ENCODE results near the gene ERO1B.

ERO1B gene

DNA sequence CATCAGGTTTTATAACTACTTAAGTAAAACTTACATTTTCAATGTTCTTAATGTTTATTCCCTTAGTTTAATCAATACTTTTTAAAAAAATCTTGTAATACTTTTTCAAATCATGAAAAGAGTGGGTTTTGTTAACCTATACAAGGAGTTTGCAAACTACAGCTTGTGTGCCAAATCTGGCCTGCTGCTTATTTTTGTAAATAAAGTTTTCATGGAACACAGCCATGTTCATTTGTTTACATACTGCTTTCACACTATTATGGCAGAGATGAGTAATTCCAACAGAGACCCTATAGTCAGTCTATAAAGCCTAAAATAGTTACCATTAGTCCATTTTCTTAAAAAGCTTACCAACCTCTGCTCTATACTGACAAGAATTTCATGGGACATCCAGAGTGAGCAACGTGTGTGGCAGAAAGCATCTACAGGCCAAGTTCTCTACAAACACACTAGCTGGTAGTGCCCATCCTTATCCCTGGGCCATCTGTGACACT lies 42.6 kb downstream of the ERO1B start:
- H3K14ac ChIP-seq (ENCODE audit: low read length) = no peak overlapping the region
- H3K23ac ChIP-seq (ENCODE audit: low read length) = no peak overlapping the region
- H3K18ac ChIP-seq (ENCODE audit: low read length) = no peak overlapping the region
- no peak overlapping the region for H3K4ac ChIP-seq (ENCODE audit: low read depth, low read length)
- no peaks in the 10 kb centered on the region for H3K4me1 ChIP-seq (ENCODE audit: control insufficient read depth in 1 of 2, insufficient read depth in 2 of 2, low read length in 2 of 2)
- H3K27ac ChIP-seq (ENCODE audit: low read depth, low read length) = no peak overlapping the region
- H3K9ac ChIP-seq (ENCODE audit: low read length) = no peak overlapping the region
- no peak overlapping the region for H2AK5ac ChIP-seq (ENCODE audit: low read length)
- H3K27me3 ChIP-seq (ENCODE audit: insufficient read depth, low read length) = no peaks in the 10 kb centered on the region
- no peak overlapping the region for H3K4me2 ChIP-seq (ENCODE audit: low read length)
- H3K4me3 ChIP-seq (ENCODE audit: low read depth, low read length) = no peak overlapping the region
- no peak overlapping the region for H4K91ac ChIP-seq (ENCODE audit: low read depth, low read length)
- H3K79me1 ChIP-seq (ENCODE audit: low read length) = no peaks in the 10 kb centered on the region
- WGBS (ENCODE audit: extremely low coverage, insufficient coverage, insufficient read length) = no CpG with 5 or more reads among the region's 1 CpG
- H2AFZ ChIP-seq (ENCODE audit: insufficient read depth, low read length, poor library complexity) = no peak overlapping the region
- H2BK12ac ChIP-seq (ENCODE audit: low read length) = no peak overlapping the region
- no peaks in the 10 kb centered on the region for H3K9me3 ChIP-seq (ENCODE audit: insufficient read depth, low read depth, low read length)
- no peak overlapping the region for H4K12ac ChIP-seq (ENCODE audit: low read depth, low read length)
- no peak overlapping the region for H2BK120ac ChIP-seq (ENCODE audit: insufficient read depth, low read length, poor library complexity)
- no peak overlapping the region for H4K8ac ChIP-seq (ENCODE audit: low read depth, low read length)
- H2BK5ac ChIP-seq (ENCODE audit: low read depth, low read length, poor library complexity) = no peak overlapping the region
- no peaks in the 10 kb centered on the region for H3K79me2 ChIP-seq (ENCODE audit: control insufficient read depth, insufficient read depth, low read length, poor library complexity)
- no peaks in the 10 kb centered on the region for H3K36me3 ChIP-seq (ENCODE audit: control insufficient read depth in 1 of 2, insufficient read depth in 2 of 2, low read length in 2 of 2)
- DNase-seq = no peak

DNA sequence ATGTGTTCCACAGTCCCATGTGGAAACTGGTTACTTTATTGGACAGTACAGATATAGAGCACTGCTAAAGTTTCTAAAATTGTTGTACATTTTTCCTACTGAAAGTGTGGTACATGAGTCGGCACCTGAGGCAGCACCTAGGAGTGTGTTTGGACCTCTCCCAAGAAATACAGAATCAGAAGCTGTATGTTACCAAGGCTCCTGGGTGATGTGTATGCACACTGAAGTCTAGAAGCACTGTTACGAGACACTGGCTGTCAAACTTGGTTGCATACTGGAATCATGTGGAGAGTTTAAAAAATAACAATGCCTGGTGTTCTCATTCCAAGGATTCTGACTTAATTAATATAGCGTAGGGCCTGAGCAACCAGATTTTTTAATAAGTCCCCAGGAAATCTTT lies 46.6 kb downstream of the ERO1B start:
- no peak overlapping the region for H3K23ac ChIP-seq (ENCODE audit: low read length)
- H3K27me3 ChIP-seq (ENCODE audit: insufficient read depth, low read length) = no peaks in the 10 kb centered on the region
- no peak overlapping the region for H3K4me3 ChIP-seq (ENCODE audit: low read depth, low read length)
- no peak overlapping the region for H2BK120ac ChIP-seq (ENCODE audit: insufficient read depth, low read length, poor library complexity)
- H2BK5ac ChIP-seq (ENCODE audit: low read depth, low read length, poor library complexity) = no peak overlapping the region
- no peak overlapping the region for H3K4ac ChIP-seq (ENCODE audit: low read depth, low read length)
- H3K79me1 ChIP-seq (ENCODE audit: low read length) = no peaks in the 10 kb centered on the region
- no peak overlapping the region for H3K18ac ChIP-seq (ENCODE audit: low read length)
- no peaks in the 10 kb centered on the region for H3K36me3 ChIP-seq (ENCODE audit: control insufficient read depth in 1 of 2, insufficient read depth in 2 of 2, low read length in 2 of 2)
- no peak overlapping the region for H3K4me2 ChIP-seq (ENCODE audit: low read length)
- no peak overlapping the region for H4K12ac ChIP-seq (ENCODE audit: low read depth, low read length)
- H2AFZ ChIP-seq (ENCODE audit: insufficient read depth, low read length, poor library complexity) = no peak overlapping the region
- no peaks in the 10 kb centered on the region for H3K4me1 ChIP-seq (ENCODE audit: control insufficient read depth in 1 of 2, insufficient read depth in 2 of 2, low read length in 2 of 2)
- no peak overlapping the region for H2AK5ac ChIP-seq (ENCODE audit: low read length)
- no CpG with 5 or more reads among the region's 3 CpGs for WGBS (ENCODE audit: extremely low coverage, insufficient coverage, insufficient read length)
- no peak overlapping the region for H3K9ac ChIP-seq (ENCODE audit: low read length)
- no peak overlapping the region for H4K8ac ChIP-seq (ENCODE audit: low read depth, low read length)
- H3K79me2 ChIP-seq (ENCODE audit: control insufficient read depth, insufficient read depth, low read length, poor library complexity) = no peaks in the 10 kb centered on the region
- H2BK12ac ChIP-seq (ENCODE audit: low read length) = no peak overlapping the region
- H3K14ac ChIP-seq (ENCODE audit: low read length) = no peak overlapping the region
- H3K27ac ChIP-seq (ENCODE audit: low read depth, low read length) = no peak overlapping the region
- no peak for DNase-seq
- H3K9me3 ChIP-seq (ENCODE audit: insufficient read depth, low read depth, low read length) = no peaks in the 10 kb centered on the region
- H4K91ac ChIP-seq (ENCODE audit: low read depth, low read length) = no peak overlapping the region

DNA sequence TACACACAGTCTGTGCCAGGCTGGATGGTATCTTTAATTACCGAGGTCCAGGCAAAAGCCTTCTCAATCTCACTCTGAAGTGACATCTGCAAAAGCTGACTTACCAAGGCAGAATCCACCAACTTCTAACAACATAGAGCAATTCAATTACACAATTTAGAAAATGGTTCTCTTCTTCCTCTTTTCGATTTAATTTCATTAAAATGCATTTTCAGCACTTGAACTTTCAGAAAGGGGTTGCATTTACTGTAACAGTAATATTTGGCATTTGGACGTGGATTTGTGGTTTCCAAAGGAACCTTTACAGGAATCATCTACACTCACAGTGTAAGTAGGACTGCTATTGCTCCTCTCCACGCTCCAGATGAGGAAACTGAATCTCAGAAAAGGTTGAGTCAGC lies 53.3 kb downstream of the ERO1B start:
- H2AK5ac ChIP-seq (ENCODE audit: low read length) = no peak overlapping the region
- H4K91ac ChIP-seq (ENCODE audit: low read depth, low read length) = no peak overlapping the region
- H2BK5ac ChIP-seq (ENCODE audit: low read depth, low read length, poor library complexity) = no peak overlapping the region
- no peak overlapping the region for H3K4ac ChIP-seq (ENCODE audit: low read depth, low read length)
- no CpG with 5 or more reads among the region's 4 CpGs for WGBS (ENCODE audit: extremely low coverage, insufficient coverage, insufficient read length)
- H3K27ac ChIP-seq (ENCODE audit: low read depth, low read length) = no peak overlapping the region
- no peak overlapping the region for H2BK120ac ChIP-seq (ENCODE audit: insufficient read depth, low read length, poor library complexity)
- H4K12ac ChIP-seq (ENCODE audit: low read depth, low read length) = no peak overlapping the region
- no peaks in the 10 kb centered on the region for H3K79me2 ChIP-seq (ENCODE audit: control insufficient read depth, insufficient read depth, low read length, poor library complexity)
- no peak overlapping the region for H3K9ac ChIP-seq (ENCODE audit: low read length)
- H4K8ac ChIP-seq (ENCODE audit: low read depth, low read length) = no peak overlapping the region
- H2BK12ac ChIP-seq (ENCODE audit: low read length) = no peak overlapping the region
- H3K9me3 ChIP-seq (ENCODE audit: insufficient read depth, low read depth, low read length) = no peaks in the 10 kb centered on the region
- H3K36me3 ChIP-seq (ENCODE audit: control insufficient read depth in 1 of 2, insufficient read depth in 2 of 2, low read length in 2 of 2) = no peaks in the 10 kb centered on the region
- no peak overlapping the region for H3K18ac ChIP-seq (ENCODE audit: low read length)
- no peaks in the 10 kb centered on the region for H3K4me1 ChIP-seq (ENCODE audit: control insufficient read depth in 1 of 2, insufficient read depth in 2 of 2, low read length in 2 of 2)
- no peak overlapping the region for H3K23ac ChIP-seq (ENCODE audit: low read length)
- H3K79me1 ChIP-seq (ENCODE audit: low read length) = no peaks in the 10 kb centered on the region
- H3K27me3 ChIP-seq (ENCODE audit: insufficient read depth, low read length) = no peaks in the 10 kb centered on the region
- H2AFZ ChIP-seq (ENCODE audit: insufficient read depth, low read length, poor library complexity) = no peak overlapping the region
- H3K4me2 ChIP-seq (ENCODE audit: low read length) = no peak overlapping the region
- H3K14ac ChIP-seq (ENCODE audit: low read length) = no peak overlapping the region
- H3K4me3 ChIP-seq (ENCODE audit: low read depth, low read length) = no peak overlapping the region
- no peak for DNase-seq

DNA sequence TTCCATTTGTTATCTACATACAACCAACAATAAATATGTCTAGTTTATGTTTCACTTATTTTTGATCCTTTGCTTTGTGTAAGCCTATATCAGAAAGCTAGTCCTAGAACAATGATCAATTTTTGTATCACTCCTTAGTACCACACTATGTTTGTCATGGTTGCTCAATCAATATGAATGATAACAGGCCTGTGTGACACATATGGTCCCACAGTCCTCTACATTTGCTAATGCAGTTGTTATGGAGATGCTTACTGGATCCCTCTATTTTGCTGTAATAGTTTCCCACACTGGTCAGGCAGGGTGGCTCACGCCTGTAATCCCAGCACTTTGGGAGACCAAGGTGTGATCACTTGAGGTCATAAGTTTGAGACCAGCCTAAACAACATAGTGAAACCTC lies 59.1 kb downstream of the ERO1B start:
- H2BK12ac ChIP-seq (ENCODE audit: low read length) = no peak overlapping the region
- no CpG with 5 or more reads among the region's 1 CpG for WGBS (ENCODE audit: extremely low coverage, insufficient coverage, insufficient read length)
- H3K18ac ChIP-seq (ENCODE audit: low read length) = no peak overlapping the region
- no peak overlapping the region for H3K14ac ChIP-seq (ENCODE audit: low read length)
- H3K27me3 ChIP-seq (ENCODE audit: insufficient read depth, low read length) = no peaks in the 10 kb centered on the region
- no peak overlapping the region for H3K23ac ChIP-seq (ENCODE audit: low read length)
- DNase-seq = no peak
- H3K4ac ChIP-seq (ENCODE audit: low read depth, low read length) = no peak overlapping the region
- no peak overlapping the region for H3K27ac ChIP-seq (ENCODE audit: low read depth, low read length)
- no peaks in the 10 kb centered on the region for H3K4me1 ChIP-seq (ENCODE audit: control insufficient read depth in 1 of 2, insufficient read depth in 2 of 2, low read length in 2 of 2)
- H2AFZ ChIP-seq (ENCODE audit: insufficient read depth, low read length, poor library complexity) = no peak overlapping the region
- no peak overlapping the region for H2BK5ac ChIP-seq (ENCODE audit: low read depth, low read length, poor library complexity)
- no peaks in the 10 kb centered on the region for H3K79me2 ChIP-seq (ENCODE audit: control insufficient read depth, insufficient read depth, low read length, poor library complexity)
- no peaks in the 10 kb centered on the region for H3K79me1 ChIP-seq (ENCODE audit: low read length)
- no peak overlapping the region for H4K91ac ChIP-seq (ENCODE audit: low read depth, low read length)
- no peak overlapping the region for H2BK120ac ChIP-seq (ENCODE audit: insufficient read depth, low read length, poor library complexity)
- no peak overlapping the region for H4K12ac ChIP-seq (ENCODE audit: low read depth, low read length)
- no peak overlapping the region for H3K4me2 ChIP-seq (ENCODE audit: low read length)
- no peak overlapping the region for H4K8ac ChIP-seq (ENCODE audit: low read depth, low read length)
- H3K4me3 ChIP-seq (ENCODE audit: low read depth, low read length) = no peak overlapping the region
- no peaks in the 10 kb centered on the region for H3K36me3 ChIP-seq (ENCODE audit: control insufficient read depth in 1 of 2, insufficient read depth in 2 of 2, low read length in 2 of 2)
- no peak overlapping the region for H3K9ac ChIP-seq (ENCODE audit: low read length)
- H3K9me3 ChIP-seq (ENCODE audit: insufficient read depth, low read depth, low read length) = no peaks in the 10 kb centered on the region
- H2AK5ac ChIP-seq (ENCODE audit: low read length) = no peak overlapping the region

All from trophoblast cell (in vitro differentiated cells and primary cell).